Spleen (tissue), 11 donors: ENCODE results near the gene KXD1. TPM values are rescaled to one million over a fixed set of nuclear protein-coding genes. Genes with fewer than 3 reads are reported as not detected.

Experiments
- DNase-seq: peaks from one replicate; pipeline ENCODE4 v3.0.0-alpha.2; 2020
- H3K27ac ChIP-seq, 8 donors: fragments of 200-600 bp; sonication (generic) in 7 of 8; 1 replicate in 4 of 8; 2 replicates in 4 of 8; pipeline versions ENCODE4 v1.5.0 to v1.8.0; 2016 to 2021; ENCODE audit warnings: inconsistent platforms in 4 of 8, mild to moderate bottlenecking in 4 of 8, moderate library complexity in 1 of 8
- H3K27me3 ChIP-seq, 7 donors: fragments of 200-600 bp; sonication (generic) in 6 of 7; replicated peaks in 1 of 7; 1 replicate in 4 of 7; 2 replicates in 3 of 7; pipeline versions ENCODE4 v1.5.0 to v1.8.0; 2016 to 2021; ENCODE audit warnings: inconsistent platforms in 3 of 7, mild to moderate bottlenecking in 1 of 7
- H3K36me3 ChIP-seq, 6 donors: fragments of 200-600 bp; sonication (generic) in 5 of 6; 1 replicate in 4 of 6; 2 replicates in 2 of 6; pipeline versions ENCODE4 v1.5.0 to v1.8.0; 2016 to 2021; ENCODE audit warnings: inconsistent platforms in 2 of 6
- H3K4me1 ChIP-seq, 6 donors: fragments of 200-600 bp; sonication (generic) in 5 of 6; 1 replicate in 3 of 6; 2 replicates in 3 of 6; pipeline versions ENCODE4 v1.5.0 to v1.8.0; 2016 to 2021; ENCODE audit warnings: inconsistent platforms in 3 of 6
- H3K4me3 ChIP-seq, 8 donors: fragments of 200-600 bp; sonication (generic) in 7 of 8; 1 replicate in 4 of 8; 2 replicates in 4 of 8; pipeline versions ENCODE4 v1.5.0 to v1.8.0; 2016 to 2021; ENCODE audit warnings: inconsistent platforms in 4 of 8, mild to moderate bottlenecking in 4 of 8, moderate library complexity in 2 of 8
- H3K9me3 ChIP-seq, 8 donors: fragments of 200-600 bp; sonication (generic) in 7 of 8; 1 replicate in 4 of 8; 2 replicates in 4 of 8; pipeline versions ENCODE4 v1.5.0 to v1.8.0; 2016 to 2021; ENCODE audit warnings: inconsistent platforms in 4 of 8
- CTCF ChIP-seq, 11 experiments: fragments of 200-600 bp in 7 of 11; fragments of 450-650 bp in 4 of 11; sonication (generic) in 4 of 11; IDR thresholded peaks in 8 of 11; conservative IDR thresholded peaks in 3 of 11; 1 replicate in 7 of 11; 2 replicates in 4 of 11; pipeline versions ENCODE4 v1.4.0 to v1.8.0; 2016 to 2021; ENCODE audit warnings: antibody characterized with exemption in 11 of 11, inconsistent platforms in 4 of 11, mild to moderate bottlenecking in 1 of 11
- POLR2A ChIP-seq, 3 donors: fragments of 450-650 bp; IDR thresholded peaks; one replicate each; pipeline ENCODE4 v1.5.1; 2017; ENCODE audit warnings: antibody characterized with exemption in 3 of 3, mild to moderate bottlenecking in 1 of 3
- POLR2AphosphoS5 ChIP-seq, 3 donors: sonication (generic); formaldehyde crosslinking; IDR thresholded peaks; one replicate each; pipeline ENCODE4 v1.5.1; 2017; ENCODE audit warnings: antibody characterized with exemption in 3 of 3
- WGBS, 5 donors: extraction: QIAGEN DNeasy Blood & Tissue Kit in 3 of 5; methylation state at CpG; one replicate each; pipeline versions ENCODE4 v1.1.5 to v1.1.7; 2013 to 2018; 5-methylcytosine and 5-hydroxymethylcytosine counted together
- intact Hi-C: fragments of 100-400 bp; cut with DNase I; formaldehyde crosslinking; loops from one replicate; pipeline ENCODE4 v1.15.0; 2023; ENCODE audit warnings: low total_unique reads
- polyA plus RNA-seq, 3 donors: library from polyadenylated mRNA; stranded (reverse); fragments of 200-250 nt; gene quantifications; one replicate each; pipeline ENCODE4 v1.2.1, GENCODE V29; 2013
- total RNA-seq, 7 donors: library from RNA; depleted of rRNA in 3 of 7; stranded (reverse); fragments of >200 nt in 3 of 7; fragmentation: NEBNext Ultra II Directional in 4 of 7; extraction: Animal tissue kit (Norgen Biotek cat#: 25700) in 4 of 7; gene quantifications; one replicate each; pipeline versions ENCODE4 v1.1.0 to v1.2.1, GENCODE V29; 2016 to 2021
- donor health status: healthy with polysubstance abuse.
- donor health status: DM: no; HTN: no; CAD: no; lungs with moderate emphysema.
- donor health status: DM: no; HTN: no; CAD: no.
- donor health status: Bipolar disorder and iron deficiency.
- donor health status: healthy.
- donor health status: DM: no; HTN: no; CAD: no.
- donor health status: DM: yes; HTN: yes; CAD: no.

Gene KXD1
- total and polyA plus RNA-seq, 10 donors = 63.9 to 90.9 (median 74.8) TPM

GRCh38 chr19:18562086-18562485, 4.4 kb downstream of the KXD1 start:
- Histone ChIP-seq H3K9me3 (no peaks in the 10 kb centered on the region), H3K4me1 (peaks cover 11 to 63% (median 37%) of the 10 kb centered on the region in 6 donors), H3K4me3 (no peak overlapping the region), H3K36me3 (peaks cover 8 to 60% (median 49%) of the 10 kb centered on the region in 6 donors), H3K27ac (peak overlapping the region; percentile 31 to 98 (median 78)), H3K27me3 (no peaks in the 10 kb centered on the region)
- 67 to 81% (median 74%) methylated on average over 14 of the region's 14 CpGs for WGBS, 5 donors
- intact Hi-C loops = no loop called here
- DNase-seq = no peak
- TF ChIP-seq POLR2AphosphoS5 (IDR thresholded peaks at IDR 0.05) (peak; percentile 57 to 60 (median 59)), CTCF (IDR thresholded peaks at IDR 0.05 in 8 of 11, conservative IDR thresholded peaks at IDR 0.05 in 3 of 11) (no peak), POLR2A (IDR thresholded peaks at IDR 0.05) (no peak)

- H3K9me3 ChIP-seq = no peaks in the 10 kb centered on the region
- peaks cover 8 to 79% (median 73%) of the 10 kb centered on the region in 6 donors for H3K36me3 ChIP-seq
- no peak for DNase-seq
- no peak overlapping the region for H3K4me3 ChIP-seq
- intact Hi-C loops = no loop called here
- no peaks in the 10 kb centered on the region for H3K27me3 ChIP-seq
- H3K4me1 ChIP-seq = peaks cover 0 to 28% (median 13%) of the 10 kb centered on the region in 6 donors
- 91 to 100% (median 94%) methylated on average over 2 to 8 of the region's 8 CpGs for WGBS, 5 donors
- TF ChIP-seq POLR2AphosphoS5 (IDR thresholded peaks at IDR 0.05) (no peak), POLR2A (IDR thresholded peaks at IDR 0.05) (no peak), CTCF (IDR thresholded peaks at IDR 0.05 in 8 of 11, conservative IDR thresholded peaks at IDR 0.05 in 3 of 11) (no peak)
- H3K27ac ChIP-seq = no peak overlapping the region
Observed at GRCh38 chr19:18566953-18567352, 9.3 kb downstream of the KXD1 start.

- WGBS, 5 donors = 94 to 96% (median 95%) methylated on average over 2 to 15 of the region's 15 CpGs
- TF ChIP-seq POLR2A (IDR thresholded peaks at IDR 0.05) (no peak), POLR2AphosphoS5 (IDR thresholded peaks at IDR 0.05) (peak in 2 of 3 donors; percentile 23 to 52)
- Histone ChIP-seq H3K36me3 (peaks cover 8 to 73% (median 64%) of the 10 kb centered on the region in 6 donors), H3K9me3 (no peaks in the 10 kb centered on the region), H3K27me3 (no peaks in the 10 kb centered on the region), H3K4me1 (peaks cover 9 to 28% (median 18%) of the 10 kb centered on the region in 6 donors), H3K4me3 (no peak overlapping the region), H3K27ac (no peak overlapping the region)
- DNase-seq = no peak
- intact Hi-C loops = no loop called here
Observed at GRCh38 chr19:18568367-18568766, 10.7 kb downstream of the KXD1 start.

- peak within 1 kb of the TSS; percentile 88 to 98 (median 95) for H3K27ac ChIP-seq
- no peaks in the 10 kb centered on the region for H3K9me3 ChIP-seq
- TF ChIP-seq POLR2A (IDR thresholded peaks at IDR 0.05) (peak in 1 of 3 donors; percentile 61), CTCF (IDR thresholded peaks at IDR 0.05 in 8 of 11, conservative IDR thresholded peaks at IDR 0.05 in 3 of 11) (peak in 3 of 11 experiments; percentile 31 to 36 (median 32)), POLR2AphosphoS5 (IDR thresholded peaks at IDR 0.05) (peak; percentile 95 to 99 (median 97))
- peak; percentile 99 for DNase-seq
- H3K4me1 ChIP-seq = peaks cover 9 to 40% (median 25%) of the 10 kb centered on the region in 6 donors
- no peaks in the 10 kb centered on the region for H3K27me3 ChIP-seq
- H3K36me3 ChIP-seq = peaks cover 4 to 73% (median 65%) of the 10 kb centered on the region in 6 donors
- intact Hi-C loops = loop anchor here (10.0 kb wide), 1 partner anchor 107 kb away; no protein-coding TSS in a partner anchor
- 0 to 1% (median 0%) methylated on average over 30 to 75 of the region's 75 CpGs for WGBS, 5 donors
- H3K4me3 ChIP-seq = peak within 1 kb of the TSS; percentile 67 to 98 (median 90)
Observed at GRCh38 chr19:18571564-18572344, 14.1 kb downstream of the KXD1 start, which contains the start of gene UBA52. Gene UBA52, plus strand, starts transcription at chr19:18571857. Its CDS starts 1,444 bp downstream, at chr19:18573301.
